CD4-positive, alpha-beta T cell (primary cell): ENCODE results near the gene TXNRD3. TPM values are rescaled to one million over a fixed set of nuclear protein-coding genes. Genes with fewer than 3 reads are reported as not detected.

Experiments used
- ATAC-seq: fragments of 200-7000 bp; cut with Tn5 transposase; one replicate; pipeline ENCODE4 v1.10.0; 2022; ENCODE audit warnings: mild to moderate bottlenecking; ENCODE audit not compliant: poor library complexity
- CTCF ChIA-PET: fragments of 350-600 bp; sonication (Branson Sonifier 250); formaldehyde crosslinking; loops from one replicate; lab custom pipeline; 2021; ENCODE audit warnings: antibody characterized with exemption, inconsistent platforms; lab: Charles Lee
- POLR2A ChIA-PET: fragments of 350-600 bp; sonication (Branson Sonifier 250); formaldehyde crosslinking; loops from one replicate; lab custom pipeline; 2021; ENCODE audit warnings: antibody characterized with exemption, inconsistent platforms; lab: Charles Lee
- DNase-seq, 14 experiments: peaks; one replicate each; pipeline ENCODE4 v3.0.0-alpha.2; 2013 to 2020; ENCODE audit warnings: mixed read lengths in 2 of 14
- H3K27ac ChIP-seq, 2 donors: one replicate each; pipeline versions ENCODE4 v1.5.1 to v1.7.0; 2013; ENCODE audit warnings: low read length in 2 of 2, low read depth in 1 of 2, mild to moderate bottlenecking in 1 of 2
- H3K27me3 ChIP-seq, 2 experiments: 1 replicate in 1 of 2; 2 replicates in 1 of 2; pipeline versions ENCODE4 v1.6.1 to v1.7.0; 2013; ENCODE audit warnings: low read length in 2 of 2, control low read depth in 1 of 2, mild to moderate bottlenecking in 1 of 2, moderate library complexity in 1 of 2; ENCODE audit not compliant: insufficient read depth in 2 of 2, control insufficient read depth in 1 of 2
- H3K36me3 ChIP-seq: one replicate; pipeline ENCODE4 v1.6.1; 2013; ENCODE audit warnings: low read length, control low read depth; ENCODE audit not compliant: insufficient read depth
- H3K4me1 ChIP-seq: one replicate; pipeline ENCODE4 v1.6.1; 2013; ENCODE audit warnings: low read length, control low read depth; ENCODE audit not compliant: insufficient read depth
- H3K4me3 ChIP-seq: one replicate; pipeline ENCODE4 v1.5.1; 2013; ENCODE audit warnings: mild to moderate bottlenecking, low read length, moderate library complexity
- H3K9me3 ChIP-seq, 2 experiments: 1 replicate in 1 of 2; 2 replicates in 1 of 2; pipeline versions ENCODE4 v1.6.1 to v1.7.0; 2013; ENCODE audit warnings: low read length in 2 of 2, mild to moderate bottlenecking in 2 of 2, control low read depth in 1 of 2, moderate library complexity in 1 of 2; ENCODE audit not compliant: control insufficient read depth in 1 of 2, insufficient read depth in 1 of 2
- H3K27ac Mint-ChIP-seq: one replicate; pipeline ENCODE4 v1.8.0; 2020; ENCODE audit warnings: mixed read lengths
- H3K27me3 Mint-ChIP-seq: one replicate; pipeline ENCODE4 v1.8.0; 2021; ENCODE audit warnings: mixed read lengths
- H3K36me3 Mint-ChIP-seq: one replicate; pipeline ENCODE4 v1.8.0; 2021; ENCODE audit warnings: low read depth, mixed read lengths
- H3K4me1 Mint-ChIP-seq: one replicate; pipeline ENCODE4 v1.8.0; 2021; ENCODE audit warnings: low read depth, mixed read lengths
- H3K4me3 Mint-ChIP-seq: one replicate; pipeline ENCODE4 v1.8.0; 2020; ENCODE audit warnings: mild to moderate bottlenecking, mixed read lengths
- H3K9me3 Mint-ChIP-seq: one replicate; pipeline ENCODE4 v1.8.0; 2020; ENCODE audit warnings: mixed read lengths
- intact Hi-C, 2 experiments: fragments of 100-400 bp; cut with DNase I in 1 of 2; cut with micrococcal nuclease in 1 of 2; formaldehyde crosslinking; loops; one replicate each; pipeline versions ENCODE4 v1.15.1 to v1.9.0; 2023 to 2025; cut with DNase I, micrococcal nuclease
- total RNA-seq, 174 experiments: library from RNA in 2 of 174; stranded (reverse) in 2 of 174; gene quantifications; one replicate each; pipeline ENCODE4 v1.2.3 and lab custom pipeline; 2021 to 2026
- TF ChIP-seq, protein P1 (sequence below): fragments of 200-600 bp; IDR thresholded peaks from one replicate; pipeline ENCODE4 v1.8.0; 2022; ENCODE audit warnings: antibody characterized with exemption, mild to moderate bottlenecking

TXNRD3 gene
- total RNA-seq, 2 experiments from 2014 or later = 1.0 to 1.5 TPM

DNA sequence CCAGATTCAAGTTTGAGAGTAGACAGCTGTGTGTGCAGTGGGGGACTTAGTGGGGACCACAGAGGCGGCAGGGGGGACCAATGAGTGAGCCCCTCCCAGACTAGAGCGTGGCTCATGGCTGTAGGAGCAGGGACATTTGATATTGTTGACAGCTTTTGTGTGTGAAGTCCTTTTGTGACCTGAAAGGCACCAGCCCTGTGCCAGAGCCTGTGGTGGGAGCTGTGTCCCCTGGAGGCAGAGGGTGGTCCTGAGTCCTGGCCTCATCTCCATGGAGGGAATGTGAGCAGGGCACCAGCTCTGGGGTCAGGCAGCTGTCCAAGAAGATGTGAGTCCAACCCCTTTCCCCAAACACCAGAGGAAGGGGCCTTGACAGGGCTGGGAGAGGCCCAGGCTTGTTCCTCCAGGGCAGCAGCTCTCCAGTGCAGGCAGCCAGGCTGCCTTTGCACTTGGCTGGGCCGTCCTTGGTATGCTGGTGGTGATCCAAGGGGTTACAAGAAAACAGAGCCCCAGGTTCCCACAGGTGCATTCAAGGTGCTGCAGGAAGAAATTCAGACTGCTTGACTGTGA, 86.1 kb downstream of the TXNRD3 start:
- ATAC-seq (no peak), DNase-seq (no peak)
- Histone ChIP-seq H3K4me3 (no peak overlapping the region), H3K36me3 (no peaks in the 10 kb centered on the region), H3K27ac (no peak overlapping the region), H3K4me1 (no peaks in the 10 kb centered on the region), H3K27me3 (no peaks in the 10 kb centered on the region), H3K9me3 (no peaks in the 10 kb centered on the region)
- peaks cover 20% of the 10 kb centered on the region for H3K27me3 Mint-ChIP-seq
- TF ChIP-seq, protein P1, sequence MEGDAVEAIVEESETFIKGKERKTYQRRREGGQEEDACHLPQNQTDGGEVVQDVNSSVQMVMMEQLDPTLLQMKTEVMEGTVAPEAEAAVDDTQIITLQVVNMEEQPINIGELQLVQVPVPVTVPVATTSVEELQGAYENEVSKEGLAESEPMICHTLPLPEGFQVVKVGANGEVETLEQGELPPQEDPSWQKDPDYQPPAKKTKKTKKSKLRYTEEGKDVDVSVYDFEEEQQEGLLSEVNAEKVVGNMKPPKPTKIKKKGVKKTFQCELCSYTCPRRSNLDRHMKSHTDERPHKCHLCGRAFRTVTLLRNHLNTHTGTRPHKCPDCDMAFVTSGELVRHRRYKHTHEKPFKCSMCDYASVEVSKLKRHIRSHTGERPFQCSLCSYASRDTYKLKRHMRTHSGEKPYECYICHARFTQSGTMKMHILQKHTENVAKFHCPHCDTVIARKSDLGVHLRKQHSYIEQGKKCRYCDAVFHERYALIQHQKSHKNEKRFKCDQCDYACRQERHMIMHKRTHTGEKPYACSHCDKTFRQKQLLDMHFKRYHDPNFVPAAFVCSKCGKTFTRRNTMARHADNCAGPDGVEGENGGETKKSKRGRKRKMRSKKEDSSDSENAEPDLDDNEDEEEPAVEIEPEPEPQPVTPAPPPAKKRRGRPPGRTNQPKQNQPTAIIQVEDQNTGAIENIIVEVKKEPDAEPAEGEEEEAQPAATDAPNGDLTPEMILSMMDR = no peak
- no peaks in the 10 kb centered on the region for H3K36me3 Mint-ChIP-seq
- ChIA-PET CTCF (no interaction called here), POLR2A (no interaction called here)
- intact Hi-C loops = no loop called here
- no peaks in the 10 kb centered on the region for H3K4me1 Mint-ChIP-seq
- no peak overlapping the region for H3K27ac Mint-ChIP-seq
- H3K9me3 Mint-ChIP-seq = no peaks in the 10 kb centered on the region
- no peak overlapping the region for H3K4me3 Mint-ChIP-seq

DNA sequence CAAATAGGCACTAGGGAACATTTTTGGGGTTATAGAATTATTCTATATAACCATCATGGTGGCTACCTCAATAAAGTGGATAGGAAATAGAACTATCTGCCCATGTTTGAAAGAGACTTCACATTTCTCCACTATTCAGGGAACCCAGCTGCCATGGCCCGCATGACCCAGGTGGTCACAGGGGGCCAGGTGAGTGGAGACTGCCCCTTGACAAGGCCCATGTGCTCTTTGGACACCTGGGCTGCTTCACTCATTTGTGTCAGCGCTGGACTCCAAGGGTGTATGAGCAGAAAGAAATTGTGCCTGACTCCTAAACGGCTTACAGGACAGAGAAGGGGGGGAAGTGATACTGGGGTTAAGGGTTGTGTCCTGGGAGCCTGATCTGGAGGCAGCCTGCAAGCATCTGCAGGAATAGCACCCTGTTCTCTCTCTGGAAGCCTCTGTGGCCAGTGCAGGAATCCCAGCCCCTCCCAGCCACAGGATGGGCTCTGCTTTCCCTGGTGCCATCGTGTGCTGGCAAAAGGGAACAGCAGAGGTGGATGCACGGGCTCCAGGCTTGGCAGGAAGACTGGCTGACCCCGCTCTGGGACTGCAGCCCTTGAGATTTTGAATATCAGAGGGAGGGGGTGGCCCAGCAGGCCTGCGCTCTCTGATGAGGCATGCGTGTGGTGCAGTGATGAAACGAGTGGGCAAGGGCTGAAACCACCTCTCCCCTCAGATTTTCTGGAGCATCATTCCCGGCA, 87.1 kb downstream of the TXNRD3 start:
- no peaks in the 10 kb centered on the region for H3K27me3 ChIP-seq
- intact Hi-C loops = no loop called here
- H3K27ac ChIP-seq = no peak overlapping the region
- POLR2A ChIA-PET = no interaction called here
- Mint-ChIP-seq H3K4me3 (no peak overlapping the region), H3K36me3 (no peaks in the 10 kb centered on the region), H3K27me3 (peaks cover 18% of the 10 kb centered on the region), H3K9me3 (peaks cover 2% of the 10 kb centered on the region), H3K4me1 (no peaks in the 10 kb centered on the region), H3K27ac (no peak overlapping the region)
- H3K4me1 ChIP-seq = no peaks in the 10 kb centered on the region
- CTCF ChIA-PET = no interaction called here
- ATAC-seq = no peak
- peaks cover 0 to 8% of the 10 kb centered on the region in 2 experiments for H3K9me3 ChIP-seq
- no peaks in the 10 kb centered on the region for H3K36me3 ChIP-seq
- H3K4me3 ChIP-seq = no peak overlapping the region
- TF ChIP-seq, protein P1 = no peak
- DNase-seq = no peak

DNA sequence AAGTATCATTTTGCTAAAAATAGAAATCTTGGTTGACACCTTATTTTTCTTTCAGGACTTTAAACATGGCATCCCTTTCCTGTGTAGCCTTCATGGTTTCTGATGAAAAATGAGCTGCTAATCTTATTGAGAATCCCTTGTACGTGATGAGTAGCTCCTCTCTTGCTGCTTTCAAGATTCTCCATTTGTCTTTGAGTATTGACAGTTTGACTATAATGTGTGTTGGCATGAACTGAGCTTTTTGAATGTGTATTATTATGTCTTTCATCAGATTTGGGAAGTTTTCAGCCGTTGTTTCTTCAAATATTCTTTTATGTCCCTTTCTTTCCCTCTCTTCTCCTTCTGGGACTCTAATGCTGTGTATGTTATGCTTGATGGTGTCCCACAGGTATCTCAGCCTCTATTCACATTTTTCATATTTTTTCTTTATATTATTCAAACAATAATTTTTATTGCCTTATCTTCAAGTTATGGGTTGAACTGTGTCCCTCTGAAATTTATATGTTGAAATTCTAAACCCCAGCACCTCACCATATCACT, 92.1 kb downstream of the TXNRD3 start:
- ATAC-seq (no peak), DNase-seq (no peak)
- H3K4me1 ChIP-seq = no peaks in the 10 kb centered on the region
- POLR2A ChIA-PET = interaction anchor here (0.6 kb wide), 1 partner anchor 676 kb away, joined by 3 read pairs; no protein-coding TSS in a partner anchor
- Mint-ChIP-seq H3K27me3 (peaks cover 17% of the 10 kb centered on the region), H3K4me3 (no peak overlapping the region), H3K4me1 (no peaks in the 10 kb centered on the region), H3K36me3 (no peaks in the 10 kb centered on the region), H3K9me3 (peaks cover 11% of the 10 kb centered on the region), H3K27ac (no peak overlapping the region)
- H3K36me3 ChIP-seq = no peaks in the 10 kb centered on the region
- intact Hi-C loops = no loop called here
- TF ChIP-seq, protein P1 = no peak
- CTCF ChIA-PET = no interaction called here
- H3K9me3 ChIP-seq = peaks cover under 1 to 11% of the 10 kb centered on the region in 2 experiments
- no peaks in the 10 kb centered on the region for H3K27me3 ChIP-seq
- no peak overlapping the region for H3K4me3 ChIP-seq
- H3K27ac ChIP-seq = no peak overlapping the region
